GM18951 (cell line): ENCODE data around the gene PRKCZ.

Experiments
- POLR2A ChIP-seq: IDR thresholded peaks from 4 replicates; pipeline ENCODE4 v1.6.1; 2011; ENCODE audit warnings: mild to moderate bottlenecking; ENCODE audit not compliant: insufficient read length, insufficient read depth; ENCODE audit errors: extremely low read depth
- in situ Hi-C: fragments of 300-500 bp; cut with MboI; formaldehyde crosslinking; loops from one replicate; pipeline ENCODE4 v1.12.0; 2022; ENCODE audit warnings: low sequenced_read_pairs, mixed read lengths, inconsistent platforms; ENCODE audit not compliant: unreplicated experiment

The PRKCZ gene

GRCh38 chr1:2129256-2129943, 79.2 kb downstream of the PRKCZ start:
- no peak for TF ChIP-seq POLR2A
- in situ Hi-C loops, result no loop called here

GRCh38 chr1:2130156-2130555, 79.9 kb downstream of the PRKCZ start:
- no peak for TF ChIP-seq POLR2A
- in situ Hi-C loops, result no loop called here

- TF ChIP-seq POLR2A, result no peak
- in situ Hi-C loops, result no loop called here
Observed at GRCh38 chr1:2130871-2131289, 80.7 kb downstream of the PRKCZ start.

- in situ Hi-C loops, result no loop called here
- no peak for TF ChIP-seq POLR2A
Observed at GRCh38 chr1:2132222-2133038, 82.2 kb downstream of the PRKCZ start.

GRCh38 chr1:2133039-2133878, 83.0 kb downstream of the PRKCZ start:
- in situ Hi-C loops, result no loop called here
- no peak for TF ChIP-seq POLR2A

GRCh38 chr1:2133879-2134215, 83.6 kb downstream of the PRKCZ start:
- no peak for TF ChIP-seq POLR2A
- in situ Hi-C loops, result no loop called here

GRCh38 chr1:2134266-2134620, 84.0 kb downstream of the PRKCZ start:
- in situ Hi-C loops, result no loop called here
- TF ChIP-seq POLR2A, result no peak

GRCh38 chr1:2134621-2135307, 84.6 kb downstream of the PRKCZ start:
- in situ Hi-C loops, result no loop called here
- TF ChIP-seq POLR2A, result no peak

GRCh38 chr1:2135441-2135841, 85.2 kb downstream of the PRKCZ start:
- TF ChIP-seq POLR2A, result no peak
- in situ Hi-C loops, result no loop called here

GRCh38 chr1:2135941-2136340, 85.7 kb downstream of the PRKCZ start:
- no peak for TF ChIP-seq POLR2A
- in situ Hi-C loops, result no loop called here

GRCh38 chr1:2136386-2137235, 86.4 kb downstream of the PRKCZ start:
- in situ Hi-C loops, result no loop called here
- no peak for TF ChIP-seq POLR2A
